ENCODE data around the gene CCDC187.
"Not testable (repeated sequence)": the region's sequence is repeated elsewhere in the genome, so short reads cannot be mapped to it uniquely, and the experiment has no call there.

CCDC187 gene

DNA sequence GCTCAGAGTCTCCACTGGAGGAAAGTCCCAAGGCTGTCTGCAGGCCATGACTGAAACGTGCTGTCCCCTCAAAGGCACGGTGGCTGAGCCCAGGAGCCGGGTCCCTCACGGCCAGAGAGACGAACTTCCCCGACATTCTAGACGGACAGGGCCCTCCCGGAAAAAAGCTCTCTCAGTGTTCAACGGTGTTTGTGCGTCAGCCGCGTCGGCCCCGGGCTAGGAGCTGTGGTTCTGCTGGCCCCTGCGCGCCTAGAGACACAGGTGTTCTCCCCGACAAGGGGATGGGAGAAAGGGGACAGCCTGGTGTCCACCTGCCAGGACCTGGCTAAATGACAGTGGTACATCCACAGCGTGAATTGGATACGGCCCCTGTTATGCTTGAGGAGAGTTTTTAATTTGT, 17.7 kb upstream of the CCDC187 start:
- no peaks in the 10 kb centered on the region for H3K36me3 ChIP-seq (ENCODE audit: control insufficient read depth, insufficient read depth, low read length)
- no peaks in the 10 kb centered on the region for H3K4me1 ChIP-seq (ENCODE audit: control insufficient read depth, insufficient read depth, low read length)
- no peak overlapping the region for H3K27ac ChIP-seq (ENCODE audit: low read depth, low read length)
- H3K4me3 ChIP-seq (ENCODE audit: low read length), result no peak overlapping the region
- no peak overlapping the region for H3K9ac ChIP-seq (ENCODE audit: low read length)
- peaks cover 2% of the 10 kb centered on the region for H3K27me3 ChIP-seq (ENCODE audit: control insufficient read depth, insufficient read depth, low read length)

GRCh38 chr9:136320972-136321371, 17.1 kb upstream of the CCDC187 start:
- not testable (repeated sequence) for H3K9ac ChIP-seq (ENCODE audit: low read length); H3K4me1 ChIP-seq (ENCODE audit: control insufficient read depth, insufficient read depth, low read length); H3K27ac ChIP-seq (ENCODE audit: low read depth, low read length); H3K4me3 ChIP-seq (ENCODE audit: low read length); H3K36me3 ChIP-seq (ENCODE audit: control insufficient read depth, insufficient read depth, low read length); H3K27me3 ChIP-seq (ENCODE audit: control insufficient read depth, insufficient read depth, low read length)

DNA sequence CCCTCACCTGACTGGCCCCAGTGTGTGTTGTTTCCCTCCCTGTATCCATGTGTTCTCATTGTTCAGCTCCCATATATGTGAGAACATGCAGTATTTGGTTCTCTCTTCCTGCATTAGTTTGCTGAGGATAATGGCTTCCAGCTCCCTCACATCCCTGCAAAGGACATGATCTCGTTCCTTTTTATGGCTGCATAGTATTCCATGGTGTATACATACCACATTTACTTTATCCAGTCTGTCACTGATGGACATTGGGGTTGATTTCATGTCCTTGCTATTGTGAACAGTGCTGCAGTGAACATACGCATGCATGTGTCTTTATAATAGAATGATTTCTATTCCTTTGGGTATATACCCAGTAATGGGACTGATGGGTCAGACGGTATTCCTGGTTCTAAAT, 16.1 kb upstream of the CCDC187 start:
- H3K4me3 ChIP-seq (ENCODE audit: low read length); H3K27me3 ChIP-seq (ENCODE audit: control insufficient read depth, insufficient read depth, low read length); H3K4me1 ChIP-seq (ENCODE audit: control insufficient read depth, insufficient read depth, low read length); H3K36me3 ChIP-seq (ENCODE audit: control insufficient read depth, insufficient read depth, low read length); H3K27ac ChIP-seq (ENCODE audit: low read depth, low read length); H3K9ac ChIP-seq (ENCODE audit: low read length): not testable (repeated sequence)

- not testable (repeated sequence) for H3K27me3 ChIP-seq (ENCODE audit: control insufficient read depth, insufficient read depth, low read length)
These were observed 15.3 kb upstream of the CCDC187 start for GRCh38 chr9:136319244-136319643.

GRCh38 chr9:136318776-136319241, 14.9 kb upstream of the CCDC187 start:
- Histone ChIP-seq H3K4me3 (ENCODE audit: low read length) (no peak overlapping the region), H3K36me3 (ENCODE audit: control insufficient read depth, insufficient read depth, low read length) (no peaks in the 10 kb centered on the region), H3K4me1 (ENCODE audit: control insufficient read depth, insufficient read depth, low read length) (no peaks in the 10 kb centered on the region), H3K27me3 (ENCODE audit: control insufficient read depth, insufficient read depth, low read length) (no peaks in the 10 kb centered on the region), H3K27ac (ENCODE audit: low read depth, low read length) (no peak overlapping the region), H3K9ac (ENCODE audit: low read length) (no peak overlapping the region)

More at GRCh38 chr9:136319244-136319643, 15.3 kb upstream of the CCDC187 start:
- H3K4me3 ChIP-seq (ENCODE audit: low read length); H3K36me3 ChIP-seq (ENCODE audit: control insufficient read depth, insufficient read depth, low read length); H3K4me1 ChIP-seq (ENCODE audit: control insufficient read depth, insufficient read depth, low read length); H3K9ac ChIP-seq (ENCODE audit: low read length); H3K27ac ChIP-seq (ENCODE audit: low read depth, low read length): not testable (repeated sequence)

GRCh38 chr9:136318111-136318775, 14.3 kb upstream of the CCDC187 start:
- H3K9ac ChIP-seq (ENCODE audit: low read length), result no peak overlapping the region

DNA sequence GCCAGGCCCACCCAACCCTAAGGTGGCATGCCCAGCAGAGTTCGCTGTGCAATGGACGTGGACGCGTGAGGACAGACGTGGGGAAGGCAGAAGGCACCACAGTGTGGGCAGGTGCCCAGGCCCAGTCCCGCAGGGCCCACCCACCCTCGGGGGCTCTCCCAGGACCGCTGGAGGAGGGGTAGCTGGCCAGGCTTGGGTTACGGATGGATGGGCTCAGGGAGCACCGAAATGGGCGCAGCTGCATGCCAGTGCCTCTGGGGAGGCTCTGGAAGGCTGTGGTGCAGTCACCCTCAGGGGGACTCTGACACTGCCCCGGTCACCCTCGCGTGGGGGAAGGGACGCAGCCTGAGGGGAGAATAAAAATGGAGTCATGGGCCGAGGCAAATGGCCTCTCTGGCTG, 13.8 kb upstream of the CCDC187 start:
- no peak overlapping the region for H3K9ac ChIP-seq (ENCODE audit: low read length)
- H3K4me1 ChIP-seq (ENCODE audit: control insufficient read depth, insufficient read depth, low read length), result no peaks in the 10 kb centered on the region
- H3K36me3 ChIP-seq (ENCODE audit: control insufficient read depth, insufficient read depth, low read length), result no peaks in the 10 kb centered on the region
- no peak overlapping the region for H3K4me3 ChIP-seq (ENCODE audit: low read length)
- no peaks in the 10 kb centered on the region for H3K27me3 ChIP-seq (ENCODE audit: control insufficient read depth, insufficient read depth, low read length)
- no peak overlapping the region for H3K27ac ChIP-seq (ENCODE audit: low read depth, low read length)

More at GRCh38 chr9:136318111-136318775, 14.3 kb upstream of the CCDC187 start:
- H3K27me3 ChIP-seq (ENCODE audit: control insufficient read depth, insufficient read depth, low read length), result no peaks in the 10 kb centered on the region
- no peak overlapping the region for H3K4me3 ChIP-seq (ENCODE audit: low read length)
- H3K4me1 ChIP-seq (ENCODE audit: control insufficient read depth, insufficient read depth, low read length), result no peaks in the 10 kb centered on the region
- no peak overlapping the region for H3K27ac ChIP-seq (ENCODE audit: low read depth, low read length)
- no peaks in the 10 kb centered on the region for H3K36me3 ChIP-seq (ENCODE audit: control insufficient read depth, insufficient read depth, low read length)

DNA sequence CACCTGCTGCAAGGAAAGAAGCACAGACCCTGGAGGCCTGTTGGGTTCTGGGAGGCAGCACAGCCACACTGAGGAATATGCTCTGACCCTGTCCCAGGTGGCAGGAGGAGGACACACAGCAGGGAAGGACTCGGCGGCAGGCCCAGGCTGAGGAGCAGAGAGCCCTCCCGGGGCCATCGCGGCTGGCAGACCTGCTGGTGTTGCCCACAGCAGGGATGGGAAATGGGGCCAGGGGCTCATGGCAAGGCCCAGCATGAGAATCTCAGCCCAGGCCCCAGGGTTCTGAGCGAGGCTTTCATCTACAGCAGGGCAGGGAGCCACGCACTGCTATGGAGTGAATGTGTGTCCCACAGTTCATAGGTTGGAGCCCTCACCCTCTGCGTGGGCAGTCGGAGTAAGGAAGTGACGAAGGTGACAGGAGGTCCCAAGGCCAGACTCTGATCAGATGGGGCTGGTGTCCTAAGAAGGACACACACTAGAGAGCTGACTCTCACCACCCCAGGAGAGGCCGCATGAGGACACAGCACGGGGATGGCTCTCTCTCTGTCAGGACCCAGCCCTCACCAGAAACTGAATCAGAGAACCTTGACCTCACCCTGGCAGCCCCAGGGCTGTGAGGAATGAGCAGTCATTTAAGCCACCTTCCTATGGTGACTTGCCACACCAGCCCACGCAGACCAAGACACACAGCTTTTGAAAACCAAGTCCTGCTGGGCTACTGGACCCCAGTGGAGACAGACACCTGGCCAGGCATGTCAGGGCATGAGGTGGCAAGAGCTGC, 13.2 kb upstream of the CCDC187 start:
- H3K27me3 ChIP-seq (ENCODE audit: control insufficient read depth, insufficient read depth, low read length), result no peaks in the 10 kb centered on the region
- H3K4me3 ChIP-seq (ENCODE audit: low read length), result no peak overlapping the region
- H3K27ac ChIP-seq (ENCODE audit: low read depth, low read length), result no peak overlapping the region
- H3K4me1 ChIP-seq (ENCODE audit: control insufficient read depth, insufficient read depth, low read length), result no peaks in the 10 kb centered on the region
- H3K36me3 ChIP-seq (ENCODE audit: control insufficient read depth, insufficient read depth, low read length), result no peaks in the 10 kb centered on the region
- H3K9ac ChIP-seq (ENCODE audit: low read length), result no peak overlapping the region

DNA sequence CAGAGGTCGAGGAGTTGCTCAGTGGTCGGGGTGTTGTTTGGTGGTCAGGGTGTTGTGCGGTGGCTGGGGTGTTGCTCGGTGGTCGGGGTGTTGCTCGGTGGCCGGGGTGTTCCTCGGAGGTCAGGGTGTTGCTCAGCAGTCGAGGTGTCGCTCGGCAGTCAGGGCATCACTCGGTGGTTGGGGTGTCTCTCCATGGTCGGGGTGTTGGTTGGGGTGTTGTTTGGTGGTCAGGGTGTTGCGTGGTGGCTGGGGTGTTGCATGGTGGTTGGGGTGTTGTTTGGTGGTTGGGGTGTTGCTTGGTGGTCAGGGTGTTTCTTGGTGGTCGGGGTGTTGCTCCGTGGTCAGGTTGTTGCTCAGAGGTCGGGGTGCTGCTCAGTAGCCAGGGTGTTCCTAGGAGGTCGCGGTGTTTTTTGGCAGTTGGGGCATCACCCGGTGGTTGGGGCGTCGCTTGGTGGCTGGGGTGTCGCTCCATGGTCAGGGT, 12.4 kb upstream of the CCDC187 start:
- Histone ChIP-seq H3K4me1 (ENCODE audit: control insufficient read depth, insufficient read depth, low read length) (no peaks in the 10 kb centered on the region), H3K27ac (ENCODE audit: low read depth, low read length) (no peak overlapping the region), H3K4me3 (ENCODE audit: low read length) (no peak overlapping the region), H3K27me3 (ENCODE audit: control insufficient read depth, insufficient read depth, low read length) (no peaks in the 10 kb centered on the region), H3K36me3 (ENCODE audit: control insufficient read depth, insufficient read depth, low read length) (no peaks in the 10 kb centered on the region), H3K9ac (ENCODE audit: low read length) (no peak overlapping the region)

GRCh38 chr9:136314944-136315343, 11.1 kb upstream of the CCDC187 start:
- Histone ChIP-seq H3K27ac (ENCODE audit: low read depth, low read length) (no peak overlapping the region), H3K4me3 (ENCODE audit: low read length) (no peak overlapping the region), H3K4me1 (ENCODE audit: control insufficient read depth, insufficient read depth, low read length) (no peaks in the 10 kb centered on the region), H3K27me3 (ENCODE audit: control insufficient read depth, insufficient read depth, low read length) (peaks cover 7% of the 10 kb centered on the region), H3K36me3 (ENCODE audit: control insufficient read depth, insufficient read depth, low read length) (no peaks in the 10 kb centered on the region), H3K9ac (ENCODE audit: low read length) (no peak overlapping the region)

DNA sequence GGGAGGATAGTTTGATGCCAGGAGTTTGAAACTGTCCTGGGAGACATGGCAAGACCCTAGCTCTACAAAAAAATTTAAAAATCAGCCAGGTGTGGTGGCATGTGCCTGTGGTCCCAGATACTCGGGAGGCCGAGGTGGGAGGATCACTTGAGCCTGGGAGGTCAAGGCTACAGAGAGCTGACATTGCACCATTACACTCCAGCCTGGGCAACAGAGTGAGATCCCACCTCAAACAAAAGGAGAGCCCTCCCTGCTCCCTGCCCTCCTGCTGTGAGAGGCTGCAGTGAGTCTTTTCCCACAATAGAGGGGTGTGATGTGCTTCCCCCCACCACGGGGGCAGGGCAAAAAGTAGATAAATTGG, 10.1 kb upstream of the CCDC187 start:
- H3K36me3 ChIP-seq (ENCODE audit: control insufficient read depth, insufficient read depth, low read length), result no peaks in the 10 kb centered on the region
- H3K4me1 ChIP-seq (ENCODE audit: control insufficient read depth, insufficient read depth, low read length), result no peaks in the 10 kb centered on the region
- H3K9ac ChIP-seq (ENCODE audit: low read length), result no peak overlapping the region
- no peak overlapping the region for H3K4me3 ChIP-seq (ENCODE audit: low read length)
- H3K27me3 ChIP-seq (ENCODE audit: control insufficient read depth, insufficient read depth, low read length), result peaks cover 10% of the 10 kb centered on the region
- no peak overlapping the region for H3K27ac ChIP-seq (ENCODE audit: low read depth, low read length)

DNA sequence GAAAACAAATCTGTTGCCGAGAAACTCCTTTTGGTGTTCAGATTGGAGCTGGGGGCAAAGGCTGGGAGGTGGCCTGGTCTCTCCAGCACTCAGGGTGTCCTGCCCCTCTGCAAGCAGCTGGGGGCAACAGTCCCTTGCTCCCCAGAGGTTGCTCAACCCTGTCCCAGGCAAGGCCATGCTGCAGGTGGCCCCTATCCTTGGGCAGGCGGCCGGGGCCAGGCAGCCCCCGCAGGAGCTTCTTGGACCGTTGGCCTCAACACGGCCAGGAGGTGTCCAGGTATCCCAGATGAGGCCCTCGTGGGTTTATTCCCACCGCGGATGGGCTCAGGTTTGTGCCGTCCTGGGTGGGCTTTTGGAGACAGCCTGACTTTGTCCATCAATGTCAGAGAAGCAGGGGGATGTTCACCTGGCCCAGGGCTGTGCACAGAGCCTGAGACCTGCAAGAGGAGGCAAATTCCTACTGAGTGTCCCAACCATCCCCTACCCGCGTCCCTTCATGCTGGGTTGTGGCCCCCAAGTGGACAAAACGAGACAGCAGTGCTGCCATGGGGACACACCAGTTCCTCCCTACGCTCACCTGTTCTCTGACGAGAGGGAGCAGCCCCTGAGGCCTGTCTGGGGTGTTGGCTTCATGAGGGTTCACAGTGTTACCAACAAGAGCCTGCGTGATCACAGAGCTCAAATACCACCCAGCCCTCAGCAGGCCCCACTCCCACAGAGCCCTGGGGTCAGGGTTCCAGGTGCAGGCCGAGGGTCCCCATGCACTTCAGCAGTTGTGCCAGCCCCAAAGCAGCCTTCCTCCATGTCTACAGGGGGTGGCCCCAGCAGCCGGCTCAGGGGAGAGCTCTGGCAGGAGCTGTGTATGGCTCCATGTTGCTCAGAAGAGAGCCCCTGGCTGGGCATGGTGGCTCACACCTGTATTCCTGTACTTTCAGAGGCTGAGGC, 9.5 kb upstream of the CCDC187 start:
- Histone ChIP-seq H3K36me3 (ENCODE audit: control insufficient read depth, insufficient read depth, low read length) (no peaks in the 10 kb centered on the region), H3K4me3 (ENCODE audit: low read length) (no peak overlapping the region), H3K27me3 (ENCODE audit: control insufficient read depth, insufficient read depth, low read length) (peaks cover 10% of the 10 kb centered on the region), H3K9ac (ENCODE audit: low read length) (no peak overlapping the region), H3K27ac (ENCODE audit: low read depth, low read length) (no peak overlapping the region), H3K4me1 (ENCODE audit: control insufficient read depth, insufficient read depth, low read length) (no peaks in the 10 kb centered on the region)
